Esophagus muscularis mucosa (tissue), 4 donors: Measurements from ENCODE around the gene TIGD4. TPM values are rescaled to one million over a fixed set of nuclear protein-coding genes. Genes with fewer than 3 reads are reported as not detected.

ENCODE experiments used
- DNase-seq: peaks from one replicate; pipeline ENCODE4 v3.0.0-alpha.2; 2017; ENCODE audit errors: extremely low spot score
- H3K27ac ChIP-seq, 4 donors: fragments of 200-600 bp; sonication (generic); replicated peaks in 1 of 4; 1 replicate in 3 of 4; 2 replicates in 1 of 4; pipeline ENCODE4 v1.5.1; 2016 to 2019; ENCODE audit warnings: mild to moderate bottlenecking in 1 of 4
- H3K27me3 ChIP-seq, 4 donors: fragments of 200-600 bp; sonication (generic); one replicate each; pipeline versions ENCODE4 v1.5.1 to v1.6.0; 2016 to 2019
- H3K36me3 ChIP-seq, 4 donors: fragments of 200-600 bp; sonication (generic); one replicate each; pipeline ENCODE4 v1.5.1; 2016 to 2019
- H3K4me1 ChIP-seq, 4 donors: fragments of 200-600 bp; sonication (generic); one replicate each; pipeline ENCODE4 v1.5.1; 2016 to 2019
- H3K4me3 ChIP-seq, 4 donors: fragments of 200-600 bp; sonication (generic); 1 replicate in 2 of 4; 2 replicates in 2 of 4; pipeline ENCODE4 v1.5.1; 2016 to 2019; ENCODE audit warnings: mild to moderate bottlenecking in 4 of 4, moderate library complexity in 1 of 4
- H3K9me3 ChIP-seq, 4 donors: fragments of 200-600 bp; sonication (generic); 1 replicate in 3 of 4; 2 replicates in 1 of 4; pipeline ENCODE4 v1.5.1; 2016 to 2019
- EP300 ChIP-seq: sonication (generic); formaldehyde crosslinking; IDR thresholded peaks from one replicate; pipeline ENCODE4 v1.6.1; 2017; ENCODE audit warnings: antibody characterized with exemption
- POLR2A ChIP-seq: fragments of 450-650 bp; IDR thresholded peaks from one replicate; pipeline ENCODE4 v1.6.1; 2017; ENCODE audit warnings: antibody characterized with exemption, moderate library complexity, mild to moderate bottlenecking, low read depth
- POLR2AphosphoS5 ChIP-seq, 2 donors: sonication (generic); formaldehyde crosslinking; IDR thresholded peaks; one replicate each; pipeline ENCODE4 v1.6.1; 2017; ENCODE audit warnings: antibody characterized with exemption in 2 of 2
- WGBS: methylation state at CpG from one replicate; pipeline ENCODE4 v1.1.5; 2018; 5-methylcytosine and 5-hydroxymethylcytosine counted together
- intact Hi-C: fragments of 100-400 bp; cut with DNase I; formaldehyde crosslinking; loops from one replicate; pipeline ENCODE4 v1.15.1; 2023
- total RNA-seq, 4 donors: library from RNA; depleted of rRNA; stranded (reverse); fragments of >200 nt; gene quantifications; one replicate each; pipeline versions ENCODE4 v1.1.0 to v1.2.1, GENCODE V29; 2016
- TF ChIP-seq, protein P1 (sequence below), 3 experiments: fragments of 200-600 bp in 2 of 3; fragments of 450-650 bp in 1 of 3; sonication (generic) in 2 of 3; IDR thresholded peaks; one replicate each; pipeline ENCODE4 v1.5.1; 2017 to 2019; ENCODE audit warnings: antibody characterized with exemption in 3 of 3, mild to moderate bottlenecking in 2 of 3, moderate library complexity in 1 of 3

TIGD4 gene
- total RNA-seq, 4 donors from 2014 or later: 0.17 to 0.52 (median 0.37) TPM

DNA sequence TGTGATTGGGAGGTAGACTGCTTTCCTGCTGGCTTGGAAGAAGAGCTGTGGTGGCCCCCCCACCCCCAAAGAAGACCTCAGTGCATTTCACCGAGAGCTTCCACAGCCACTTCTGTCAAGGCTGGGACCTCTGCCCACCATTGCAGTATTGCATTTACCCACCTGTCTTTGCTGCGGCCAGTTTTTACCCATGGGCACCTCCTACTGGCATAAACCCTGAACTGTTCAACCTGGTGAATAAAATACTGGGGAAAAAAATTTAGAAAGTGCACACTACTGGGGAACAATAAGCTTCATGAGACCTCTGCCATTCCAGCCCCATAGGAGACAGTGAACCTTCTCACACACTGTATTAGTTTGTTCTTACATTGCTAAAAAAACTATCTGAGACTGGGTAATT, 40.5 kb upstream of the TIGD4 start:
- H3K9me3 ChIP-seq: no peaks in the 10 kb centered on the region
- H3K27me3 ChIP-seq: no peaks in the 10 kb centered on the region
- 94% methylated on average over 2 of the region's 2 CpGs for WGBS
- TF ChIP-seq, protein P1, sequence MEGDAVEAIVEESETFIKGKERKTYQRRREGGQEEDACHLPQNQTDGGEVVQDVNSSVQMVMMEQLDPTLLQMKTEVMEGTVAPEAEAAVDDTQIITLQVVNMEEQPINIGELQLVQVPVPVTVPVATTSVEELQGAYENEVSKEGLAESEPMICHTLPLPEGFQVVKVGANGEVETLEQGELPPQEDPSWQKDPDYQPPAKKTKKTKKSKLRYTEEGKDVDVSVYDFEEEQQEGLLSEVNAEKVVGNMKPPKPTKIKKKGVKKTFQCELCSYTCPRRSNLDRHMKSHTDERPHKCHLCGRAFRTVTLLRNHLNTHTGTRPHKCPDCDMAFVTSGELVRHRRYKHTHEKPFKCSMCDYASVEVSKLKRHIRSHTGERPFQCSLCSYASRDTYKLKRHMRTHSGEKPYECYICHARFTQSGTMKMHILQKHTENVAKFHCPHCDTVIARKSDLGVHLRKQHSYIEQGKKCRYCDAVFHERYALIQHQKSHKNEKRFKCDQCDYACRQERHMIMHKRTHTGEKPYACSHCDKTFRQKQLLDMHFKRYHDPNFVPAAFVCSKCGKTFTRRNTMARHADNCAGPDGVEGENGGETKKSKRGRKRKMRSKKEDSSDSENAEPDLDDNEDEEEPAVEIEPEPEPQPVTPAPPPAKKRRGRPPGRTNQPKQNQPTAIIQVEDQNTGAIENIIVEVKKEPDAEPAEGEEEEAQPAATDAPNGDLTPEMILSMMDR (IDR thresholded peaks at IDR 0.05): no peak
- TF ChIP-seq POLR2AphosphoS5 (IDR thresholded peaks at IDR 0.05) (no peak), EP300 (no peak), POLR2A (no peak)
- no peak for DNase-seq
- intact Hi-C loops: no loop called here
- no peak overlapping the region for H3K27ac ChIP-seq
- peaks cover 0 to 9% (median 4%) of the 10 kb centered on the region in 4 donors for H3K36me3 ChIP-seq
- no peak overlapping the region for H3K4me3 ChIP-seq
- peaks cover 0 to 4% (median 0%) of the 10 kb centered on the region in 4 donors for H3K4me1 ChIP-seq

DNA sequence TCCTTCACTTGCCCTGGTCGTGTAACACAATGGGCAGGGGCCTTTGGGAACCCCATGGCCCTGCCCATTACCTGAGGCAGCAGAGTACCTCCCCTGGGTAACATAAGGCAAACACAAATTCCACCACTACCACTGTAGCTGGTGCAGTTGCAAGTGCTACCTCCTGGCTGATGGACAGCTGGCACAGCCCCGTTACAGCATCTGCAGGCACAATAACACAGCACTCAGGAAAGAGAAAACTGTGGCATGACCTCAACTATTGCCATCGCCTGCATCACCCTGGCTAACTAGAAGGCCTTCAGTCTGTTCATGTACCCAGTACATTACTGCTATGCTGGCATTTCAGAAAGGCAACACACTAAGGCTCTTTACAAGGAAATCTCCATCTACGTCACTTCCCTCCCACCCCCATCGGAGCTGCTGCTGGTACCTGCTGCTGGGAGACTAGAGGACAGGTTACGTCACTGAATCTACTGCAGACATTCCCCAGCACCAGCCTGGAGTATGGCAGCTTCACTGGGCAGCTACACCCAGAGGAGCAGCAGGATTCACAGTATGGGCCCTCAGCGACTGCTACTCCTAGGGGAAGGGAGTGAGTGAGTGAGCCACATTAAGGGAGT, 39.6 kb upstream of the TIGD4 start:
- 93% methylated on average over 7 of the region's 7 CpGs for WGBS
- DNase-seq: no peak
- Histone ChIP-seq H3K27ac (no peak overlapping the region), H3K36me3 (peaks cover 0 to 9% (median 4%) of the 10 kb centered on the region in 4 donors), H3K4me1 (peaks cover 0 to 4% (median 0%) of the 10 kb centered on the region in 4 donors), H3K27me3 (no peaks in the 10 kb centered on the region), H3K9me3 (no peaks in the 10 kb centered on the region), H3K4me3 (no peak overlapping the region)
- intact Hi-C loops: no loop called here
- TF ChIP-seq POLR2AphosphoS5 (IDR thresholded peaks at IDR 0.05): no peak
- no peak for TF ChIP-seq EP300
- TF ChIP-seq, protein P1 (IDR thresholded peaks at IDR 0.05): no peak
- TF ChIP-seq POLR2A: no peak

DNA sequence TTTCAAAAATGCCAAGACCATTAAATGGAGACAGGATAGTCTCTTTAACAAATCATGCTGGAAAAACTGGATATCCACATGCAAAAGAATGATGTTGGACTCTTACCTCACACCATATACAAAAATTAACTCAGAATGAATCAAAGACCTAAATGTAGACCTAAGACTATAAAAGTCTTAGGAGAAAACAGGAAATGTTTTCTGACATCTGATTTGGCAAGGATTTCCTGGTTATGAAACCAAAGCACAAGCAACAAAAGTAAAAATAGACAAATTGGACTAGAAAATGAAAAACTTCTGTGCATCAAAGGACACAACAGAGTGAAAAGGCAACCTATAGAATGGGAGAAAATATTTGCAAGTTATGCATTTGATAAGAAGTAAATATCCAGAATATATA, 37.8 kb upstream of the TIGD4 start:
- no peak for DNase-seq

DNA sequence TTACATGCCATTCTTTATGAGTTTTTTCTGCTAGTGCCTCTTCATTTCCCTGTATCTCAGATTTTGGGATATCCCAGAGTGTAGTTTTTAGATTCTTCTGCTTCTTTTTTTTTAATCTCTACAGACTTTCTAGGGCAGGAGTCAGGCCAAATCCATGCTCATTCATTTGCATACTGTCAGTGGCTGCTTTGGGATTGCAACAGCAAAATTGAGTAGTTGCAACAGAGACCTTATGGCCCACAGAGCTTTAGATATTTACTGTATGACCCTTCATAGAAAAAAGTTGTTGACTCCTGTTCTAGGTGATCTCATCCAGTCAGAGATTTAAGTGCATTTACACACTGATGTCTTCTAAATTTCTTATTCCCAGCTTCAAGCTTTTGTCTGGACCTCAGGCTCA, 35.5 kb upstream of the TIGD4 start:
- Histone ChIP-seq H3K4me1 (peaks cover 0 to 4% (median 0%) of the 10 kb centered on the region in 4 donors), H3K9me3 (no peaks in the 10 kb centered on the region), H3K27ac (no peak overlapping the region), H3K36me3 (peaks cover 0 to 14% (median 4%) of the 10 kb centered on the region in 4 donors), H3K27me3 (no peaks in the 10 kb centered on the region), H3K4me3 (no peak overlapping the region)
- no peak for TF ChIP-seq POLR2A
- TF ChIP-seq EP300: no peak
- TF ChIP-seq, protein P1 (IDR thresholded peaks at IDR 0.05): no peak
- no peak for TF ChIP-seq POLR2AphosphoS5 (IDR thresholded peaks at IDR 0.05)
- intact Hi-C loops: no loop called here
- no peak for DNase-seq

More for the DNA sequence above, 37.8 kb upstream of the TIGD4 start:
- intact Hi-C loops: no loop called here
- Histone ChIP-seq H3K36me3 (peaks cover 0 to 12% (median 4%) of the 10 kb centered on the region in 4 donors), H3K9me3 (no peaks in the 10 kb centered on the region), H3K4me1 (peaks cover 0 to 4% (median 0%) of the 10 kb centered on the region in 4 donors), H3K27me3 (no peaks in the 10 kb centered on the region), H3K4me3 (no peak overlapping the region), H3K27ac (no peak overlapping the region)
- TF ChIP-seq POLR2A: no peak
- TF ChIP-seq EP300: no peak
- TF ChIP-seq, protein P1 (IDR thresholded peaks at IDR 0.05): no peak
- no peak for TF ChIP-seq POLR2AphosphoS5 (IDR thresholded peaks at IDR 0.05)
